Endothelial cell of umbilical vein (primary cell): ENCODE measurements around the gene TFPI2. TPM values are rescaled to one million over a fixed set of nuclear protein-coding genes. Genes with fewer than 3 reads are reported as not detected.

Experiments
- BruUV-seq: library from RNA; stranded (reverse); fragments of 400-500 nt; replicated peaks from 2 replicates; lab custom pipeline; 2021; lab: Mats Ljungman, UMichigan
- CTCF ChIA-PET: fragments of 300-600, 350-600 bp; sonication (Branson Sonifier 250); formaldehyde crosslinking; loops from one replicate; lab custom pipeline; 2021; ENCODE audit warnings: antibody characterized with exemption, inconsistent platforms; lab: Charles Lee
- POLR2A ChIA-PET: fragments of 300-600, 350-600 bp; sonication (Branson Sonifier 250); formaldehyde crosslinking; loops from one replicate; lab custom pipeline; 2021; ENCODE audit warnings: antibody characterized with exemption, inconsistent platforms; lab: Charles Lee
- DNase-seq: peaks from one replicate; pipeline ENCODE4 v3.0.0-alpha.2; 2011; ENCODE audit warnings: low read depth, low spot score
- FAIRE-seq: peaks from 2 replicates; lab custom pipeline; 2011; peaks lifted over from hg19 to GRCh38; lab: Jason Lieb, UNC
- H2AFZ ChIP-seq: 2 replicates; pipeline ENCODE4 v1.6.0; 2012; ENCODE audit warnings: low read depth, low read length, control low read depth, inconsistent platforms
- H3K27ac ChIP-seq: 2 replicates; pipeline ENCODE4 v1.5.1; 2011; ENCODE audit warnings: low read depth, mild to moderate bottlenecking, control low read depth, low read length, moderate library complexity; ENCODE audit not compliant: insufficient read depth
- H3K27me3 ChIP-seq, 2 experiments: 2 replicates each; pipeline versions ENCODE4 v1.6.0 to v1.6.1; 2011; ENCODE audit warnings: low read length in 2 of 2, mixed read lengths in 1 of 2; ENCODE audit not compliant: control insufficient read depth in 2 of 2, insufficient read depth in 2 of 2
- H3K36me3 ChIP-seq, 2 experiments: 2 replicates in 1 of 2; 3 replicates in 1 of 2; pipeline ENCODE4 v1.5.1; 2011; ENCODE audit warnings: low read length in 2 of 2, mild to moderate bottlenecking in 1 of 2, moderate library complexity in 1 of 2; ENCODE audit not compliant: control insufficient read depth in 2 of 2, insufficient read depth in 2 of 2; ENCODE audit errors: extremely low read depth in 1 of 2
- H3K4me1 ChIP-seq: 3 replicates; pipeline ENCODE4 v1.5.1; 2011; ENCODE audit warnings: mild to moderate bottlenecking, low read length; ENCODE audit not compliant: control insufficient read depth, insufficient read depth; ENCODE audit errors: extremely low read depth
- H3K4me2 ChIP-seq: 2 replicates; pipeline ENCODE4 v1.6.1; 2011; ENCODE audit warnings: low read length, control low read depth, mixed read lengths; ENCODE audit not compliant: insufficient read depth
- H3K4me3 ChIP-seq, 3 experiments: fragments of 200-600 bp in 1 of 3; sonication (generic), shearing (Covaris generic) in 1 of 3; replicated peaks in 1 of 3; 2 replicates each; pipeline ENCODE4 v1.5.1; 2011 to 2016; ENCODE audit warnings: control low read depth in 3 of 3, low read length in 3 of 3, mild to moderate bottlenecking in 2 of 3, inconsistent platforms in 1 of 3, low read depth in 1 of 3, moderate library complexity in 1 of 3; ENCODE audit not compliant: insufficient read depth in 1 of 3
- H3K79me2 ChIP-seq: 2 replicates; pipeline ENCODE4 v1.6.0; 2012; ENCODE audit warnings: low read length, inconsistent platforms; ENCODE audit not compliant: control insufficient read depth, insufficient read depth
- H3K9ac ChIP-seq: replicated peaks from 2 replicates; pipeline ENCODE3; 2011; ENCODE audit warnings: low read length, control low read depth; ENCODE audit not compliant: insufficient read depth; ENCODE audit errors: extremely low read depth
- H3K9me1 ChIP-seq: replicated peaks from 3 replicates; pipeline ENCODE4 v1.6.0; 2011; ENCODE audit warnings: mild to moderate bottlenecking, low read length; ENCODE audit not compliant: control insufficient read depth, insufficient read depth; ENCODE audit errors: extremely low read depth
- H3K9me3 ChIP-seq: replicated peaks from 2 replicates; pipeline ENCODE4 v1.5.1; 2012; ENCODE audit warnings: low read length, inconsistent platforms; ENCODE audit not compliant: control insufficient read depth, insufficient read depth
- H4K20me1 ChIP-seq: replicated peaks from 2 replicates; pipeline ENCODE3; 2011; ENCODE audit warnings: mild to moderate bottlenecking, low read length; ENCODE audit not compliant: control insufficient read depth, insufficient read depth; ENCODE audit errors: extremely low read depth
- CTCF ChIP-seq, 2 donors: IDR thresholded peaks; 1 replicate in 1 of 2; 2 replicates in 1 of 2; pipeline ENCODE4 v1.5.1; 2011; ENCODE audit warnings: low read length in 2 of 2, mild to moderate bottlenecking in 2 of 2, moderate library complexity in 2 of 2, control low read depth in 1 of 2, inconsistent platforms in 1 of 2, low read depth in 1 of 2; ENCODE audit not compliant: insufficient read depth in 1 of 2; ENCODE audit errors: extremely low read depth in 1 of 2
- EZH2 ChIP-seq: IDR thresholded peaks from 2 replicates; pipeline ENCODE4 v1.6.1; 2012; ENCODE audit warnings: borderline replicate concordance, low read depth, mild to moderate bottlenecking, moderate library complexity, low read length, inconsistent platforms; ENCODE audit not compliant: severe bottlenecking
- FOS ChIP-seq: IDR thresholded peaks from 2 replicates; pipeline ENCODE4 v1.6.1; 2011; ENCODE audit warnings: mild to moderate bottlenecking, low read length, moderate library complexity, borderline replicate concordance; ENCODE audit not compliant: insufficient read depth
- GATA2 ChIP-seq: IDR thresholded peaks from 2 replicates; pipeline ENCODE4 v1.7.0; 2011; ENCODE audit warnings: low read depth, mild to moderate bottlenecking, moderate library complexity, mixed read lengths, low read length; ENCODE audit not compliant: insufficient read length, insufficient read depth
- JUN ChIP-seq: IDR thresholded peaks from 2 replicates; pipeline ENCODE4 v1.6.1; 2011; ENCODE audit warnings: borderline replicate concordance, low read depth; ENCODE audit not compliant: insufficient read length, insufficient read depth
- MAX ChIP-seq: IDR thresholded peaks from 2 replicates; pipeline ENCODE4 v1.6.1; 2011; ENCODE audit not compliant: insufficient read depth, insufficient read length
- MYC ChIP-seq: IDR thresholded peaks from one replicate; pipeline ENCODE4 v1.6.1; 2011; ENCODE audit warnings: mild to moderate bottlenecking, low read depth, low read length
- POLR2A ChIP-seq: IDR thresholded peaks from 2 replicates; pipeline ENCODE4 v1.6.1; 2012; ENCODE audit warnings: low read depth, mild to moderate bottlenecking, control low read depth, low read length
- POLR2AphosphoS5 ChIP-seq: IDR thresholded peaks from 2 replicates; pipeline ENCODE4 v1.6.1; 2012; ENCODE audit warnings: low read depth, mild to moderate bottlenecking, control low read depth, low read length, moderate library complexity; ENCODE audit not compliant: insufficient read depth
- dilution Hi-C: fragments of 300-500 bp; cut with MboI; formaldehyde crosslinking; loops from one replicate; pipeline ENCODE4 v1.15.0; 2019; ENCODE audit warnings: low sequenced_read_pairs; ENCODE audit not compliant: extremely low pct_ligation_motif_present
- intact Hi-C: fragments of 100-400 bp; cut with micrococcal nuclease; formaldehyde crosslinking; loops from one replicate; pipeline ENCODE4 v1.10.0; 2022
- polyA plus RNA-seq, 4 experiments: library from polyadenylated mRNA; depleted of rRNA in 3 of 4; stranded (reverse) in 3 of 4; unstranded in 1 of 4; fragments of >200 nt; gene quantifications; 2 replicates each; pipeline versions ENCODE4 v1.2.1 to v1.2.3, GENCODE V29; 2011 to 2012; ENCODE audit warnings: missing spikeins in 1 of 4
- total RNA-seq: library from RNA; stranded (reverse); gene quantifications from 2 replicates; pipeline ENCODE4 v1.2.3, GENCODE V29; 2021

TFPI2 gene
- total and polyA plus RNA-seq, 2 donors (not counting 3 experiments of a cell fraction or from before 2014, with no cell fraction given) = 49.9 to 65.9 TPM

- Histone ChIP-seq H3K27me3 (peaks cover 8 to 17% of the 10 kb centered on the region in 2 experiments), H2AFZ (no peak overlapping the region), H3K27ac (no peak overlapping the region), H3K4me1 (peaks cover 10% of the 10 kb centered on the region), H3K4me2 (no peak overlapping the region), H3K36me3 (no peaks in the 10 kb centered on the region), H3K9me3 (no peaks in the 10 kb centered on the region), H3K9me1 (no peaks in the 10 kb centered on the region), H3K79me2 (no peaks in the 10 kb centered on the region), H4K20me1 (no peaks in the 10 kb centered on the region), H3K4me3 (no peak overlapping the region), H3K9ac (no peak overlapping the region)
- intact Hi-C loops = no loop called here
- dilution Hi-C loops = no loop called here
- POLR2A ChIA-PET = no interaction called here
- TF ChIP-seq POLR2AphosphoS5 (no peak), FOS (no peak), MYC (no peak), POLR2A (no peak), MAX (no peak), GATA2 (no peak), CTCF (IDR thresholded peaks at IDR 0.05; ENCODE audit: extremely low read depth in 1 of 2, insufficient read depth in 1 of 2, low read depth in 1 of 2, low read length in 2 of 2) (no peak), JUN (no peak), EZH2 (no peak)
- CTCF ChIA-PET = interaction anchor here (0.5 to 1.8 kb wide), 3 partner anchors 172 to 191 kb away, joined by 3 to 9 read pairs (median 3); no protein-coding TSS in a partner anchor
- DNase-seq (no peak), FAIRE-seq (no peak)
- no TSS peak for BruUV-seq
Observed at GRCh38 chr7:93895859-93896600, 5.5 kb upstream of the TFPI2 start.
